Endothelial cell of umbilical vein (primary cell): ENCODE data around the gene FAM50A. TPM values are rescaled to one million over a fixed set of nuclear protein-coding genes. Genes with fewer than 3 reads are reported as not detected.

Experiments used
- BruUV-seq: library from RNA; stranded (reverse); fragments of 400-500 nt; replicated peaks from 2 replicates; lab custom pipeline; 2021; lab: Mats Ljungman, UMichigan
- CTCF ChIA-PET: fragments of 300-600, 350-600 bp; sonication (Branson Sonifier 250); formaldehyde crosslinking; loops from one replicate; lab custom pipeline; 2021; ENCODE audit warnings: antibody characterized with exemption, inconsistent platforms; lab: Charles Lee
- POLR2A ChIA-PET: fragments of 300-600, 350-600 bp; sonication (Branson Sonifier 250); formaldehyde crosslinking; loops from one replicate; lab custom pipeline; 2021; ENCODE audit warnings: antibody characterized with exemption, inconsistent platforms; lab: Charles Lee
- DNase-seq: peaks from one replicate; pipeline ENCODE4 v3.0.0-alpha.2; 2011; ENCODE audit warnings: low read depth, low spot score
- FAIRE-seq: peaks from 2 replicates; lab custom pipeline; 2011; peaks lifted over from hg19 to GRCh38; lab: Jason Lieb, UNC
- H2AFZ ChIP-seq: 2 replicates; pipeline ENCODE4 v1.6.0; 2012; ENCODE audit warnings: low read depth, low read length, control low read depth, inconsistent platforms
- H3K27ac ChIP-seq: 2 replicates; pipeline ENCODE4 v1.5.1; 2011; ENCODE audit warnings: low read depth, mild to moderate bottlenecking, control low read depth, low read length, moderate library complexity; ENCODE audit not compliant: insufficient read depth
- H3K27me3 ChIP-seq, 2 experiments: 2 replicates each; pipeline versions ENCODE4 v1.6.0 to v1.6.1; 2011; ENCODE audit warnings: low read length in 2 of 2, mixed read lengths in 1 of 2; ENCODE audit not compliant: control insufficient read depth in 2 of 2, insufficient read depth in 2 of 2
- H3K36me3 ChIP-seq, 2 experiments: 2 replicates in 1 of 2; 3 replicates in 1 of 2; pipeline ENCODE4 v1.5.1; 2011; ENCODE audit warnings: low read length in 2 of 2, mild to moderate bottlenecking in 1 of 2, moderate library complexity in 1 of 2; ENCODE audit not compliant: control insufficient read depth in 2 of 2, insufficient read depth in 2 of 2; ENCODE audit errors: extremely low read depth in 1 of 2
- H3K4me1 ChIP-seq: 3 replicates; pipeline ENCODE4 v1.5.1; 2011; ENCODE audit warnings: mild to moderate bottlenecking, low read length; ENCODE audit not compliant: control insufficient read depth, insufficient read depth; ENCODE audit errors: extremely low read depth
- H3K4me2 ChIP-seq: 2 replicates; pipeline ENCODE4 v1.6.1; 2011; ENCODE audit warnings: low read length, control low read depth, mixed read lengths; ENCODE audit not compliant: insufficient read depth
- H3K4me3 ChIP-seq, 3 experiments: fragments of 200-600 bp in 1 of 3; sonication (generic), shearing (Covaris generic) in 1 of 3; replicated peaks in 1 of 3; 2 replicates each; pipeline ENCODE4 v1.5.1; 2011 to 2016; ENCODE audit warnings: control low read depth in 3 of 3, low read length in 3 of 3, mild to moderate bottlenecking in 2 of 3, inconsistent platforms in 1 of 3, low read depth in 1 of 3, moderate library complexity in 1 of 3; ENCODE audit not compliant: insufficient read depth in 1 of 3
- H3K79me2 ChIP-seq: 2 replicates; pipeline ENCODE4 v1.6.0; 2012; ENCODE audit warnings: low read length, inconsistent platforms; ENCODE audit not compliant: control insufficient read depth, insufficient read depth
- H3K9ac ChIP-seq: replicated peaks from 2 replicates; pipeline ENCODE3; 2011; ENCODE audit warnings: low read length, control low read depth; ENCODE audit not compliant: insufficient read depth; ENCODE audit errors: extremely low read depth
- H3K9me1 ChIP-seq: replicated peaks from 3 replicates; pipeline ENCODE4 v1.6.0; 2011; ENCODE audit warnings: mild to moderate bottlenecking, low read length; ENCODE audit not compliant: control insufficient read depth, insufficient read depth; ENCODE audit errors: extremely low read depth
- H3K9me3 ChIP-seq: replicated peaks from 2 replicates; pipeline ENCODE4 v1.5.1; 2012; ENCODE audit warnings: low read length, inconsistent platforms; ENCODE audit not compliant: control insufficient read depth, insufficient read depth
- H4K20me1 ChIP-seq: replicated peaks from 2 replicates; pipeline ENCODE3; 2011; ENCODE audit warnings: mild to moderate bottlenecking, low read length; ENCODE audit not compliant: control insufficient read depth, insufficient read depth; ENCODE audit errors: extremely low read depth
- CTCF ChIP-seq, 2 donors: IDR thresholded peaks; 1 replicate in 1 of 2; 2 replicates in 1 of 2; pipeline ENCODE4 v1.5.1; 2011; ENCODE audit warnings: low read length in 2 of 2, mild to moderate bottlenecking in 2 of 2, moderate library complexity in 2 of 2, control low read depth in 1 of 2, inconsistent platforms in 1 of 2, low read depth in 1 of 2; ENCODE audit not compliant: insufficient read depth in 1 of 2; ENCODE audit errors: extremely low read depth in 1 of 2
- EZH2 ChIP-seq: IDR thresholded peaks from 2 replicates; pipeline ENCODE4 v1.6.1; 2012; ENCODE audit warnings: borderline replicate concordance, low read depth, mild to moderate bottlenecking, moderate library complexity, low read length, inconsistent platforms; ENCODE audit not compliant: severe bottlenecking
- FOS ChIP-seq: IDR thresholded peaks from 2 replicates; pipeline ENCODE4 v1.6.1; 2011; ENCODE audit warnings: mild to moderate bottlenecking, low read length, moderate library complexity, borderline replicate concordance; ENCODE audit not compliant: insufficient read depth
- GATA2 ChIP-seq: IDR thresholded peaks from 2 replicates; pipeline ENCODE4 v1.7.0; 2011; ENCODE audit warnings: low read depth, mild to moderate bottlenecking, moderate library complexity, mixed read lengths, low read length; ENCODE audit not compliant: insufficient read length, insufficient read depth
- JUN ChIP-seq: IDR thresholded peaks from 2 replicates; pipeline ENCODE4 v1.6.1; 2011; ENCODE audit warnings: borderline replicate concordance, low read depth; ENCODE audit not compliant: insufficient read length, insufficient read depth
- MYC ChIP-seq: IDR thresholded peaks from one replicate; pipeline ENCODE4 v1.6.1; 2011; ENCODE audit warnings: mild to moderate bottlenecking, low read depth, low read length
- POLR2A ChIP-seq: IDR thresholded peaks from 2 replicates; pipeline ENCODE4 v1.6.1; 2012; ENCODE audit warnings: low read depth, mild to moderate bottlenecking, control low read depth, low read length
- POLR2AphosphoS5 ChIP-seq: IDR thresholded peaks from 2 replicates; pipeline ENCODE4 v1.6.1; 2012; ENCODE audit warnings: low read depth, mild to moderate bottlenecking, control low read depth, low read length, moderate library complexity; ENCODE audit not compliant: insufficient read depth
- dilution Hi-C: fragments of 300-500 bp; cut with MboI; formaldehyde crosslinking; loops from one replicate; pipeline ENCODE4 v1.15.0; 2019; ENCODE audit warnings: low sequenced_read_pairs; ENCODE audit not compliant: extremely low pct_ligation_motif_present
- intact Hi-C: fragments of 100-400 bp; cut with micrococcal nuclease; formaldehyde crosslinking; loops from one replicate; pipeline ENCODE4 v1.10.0; 2022
- polyA plus RNA-seq, 4 experiments: library from polyadenylated mRNA; depleted of rRNA in 3 of 4; stranded (reverse) in 3 of 4; unstranded in 1 of 4; fragments of >200 nt; gene quantifications; 2 replicates each; pipeline versions ENCODE4 v1.2.1 to v1.2.3, GENCODE V29; 2011 to 2012; ENCODE audit warnings: missing spikeins in 1 of 4
- total RNA-seq: library from RNA; stranded (reverse); gene quantifications from 2 replicates; pipeline ENCODE4 v1.2.3, GENCODE V29; 2021
- TF ChIP-seq, protein P1 (sequence below): IDR thresholded peaks from 2 replicates; pipeline ENCODE4 v1.6.1; 2011; ENCODE audit not compliant: insufficient read depth, insufficient read length

Gene FAM50A
- total and polyA plus RNA-seq, 2 donors (not counting 3 experiments of a cell fraction or from before 2014, with no cell fraction given), result 75.9 to 123 TPM

DNA sequence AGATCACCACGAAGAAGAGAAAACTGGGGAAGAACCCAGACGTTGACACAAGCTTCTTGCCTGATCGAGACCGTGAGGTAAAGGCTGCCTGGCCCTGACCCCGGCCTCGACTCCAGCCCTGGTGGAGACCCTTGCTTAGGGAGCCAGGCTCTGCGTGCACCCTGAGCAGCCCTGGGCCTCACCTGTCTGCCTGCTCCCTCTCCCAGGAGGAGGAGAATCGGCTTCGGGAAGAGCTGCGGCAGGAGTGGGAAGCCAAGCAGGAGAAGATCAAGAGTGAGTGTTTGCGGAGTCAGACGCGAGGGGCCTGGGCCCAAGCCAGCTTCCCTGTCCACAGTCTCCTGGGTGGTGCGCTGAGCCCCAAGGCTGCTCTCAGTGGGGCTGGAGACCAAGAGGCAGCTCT, 4.5 kb downstream of the FAM50A start:
- peaks cover 0 to 28% of the 10 kb centered on the region in 2 experiments for H3K36me3 ChIP-seq
- no peak overlapping the region for H3K4me3 ChIP-seq
- no peak overlapping the region for H3K9ac ChIP-seq
- no peak overlapping the region for H3K4me2 ChIP-seq
- H2AFZ ChIP-seq, result no peak overlapping the region
- H3K9me1 ChIP-seq, result no peaks in the 10 kb centered on the region
- TF ChIP-seq CTCF (IDR thresholded peaks at IDR 0.05; ENCODE audit: extremely low read depth in 1 of 2, insufficient read depth in 1 of 2, low read depth in 1 of 2, low read length in 2 of 2) (no peak), POLR2AphosphoS5 (no peak), EZH2 (no peak), MYC (no peak), GATA2 (no peak), FOS (no peak), JUN (no peak), POLR2A (no peak)
- TF ChIP-seq, protein P1, sequence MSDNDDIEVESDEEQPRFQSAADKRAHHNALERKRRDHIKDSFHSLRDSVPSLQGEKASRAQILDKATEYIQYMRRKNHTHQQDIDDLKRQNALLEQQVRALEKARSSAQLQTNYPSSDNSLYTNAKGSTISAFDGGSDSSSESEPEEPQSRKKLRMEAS, result no peak
- H3K4me1 ChIP-seq, result peaks cover 8% of the 10 kb centered on the region
- dilution Hi-C loops (no loop called here), intact Hi-C loops (no loop called here)
- DNase-seq (no peak), FAIRE-seq (no peak)
- CTCF ChIA-PET, result no interaction called here
- no peaks in the 10 kb centered on the region for H3K27me3 ChIP-seq
- POLR2A ChIA-PET, result no interaction called here
- no peaks in the 10 kb centered on the region for H3K9me3 ChIP-seq
- BruUV-seq, result no TSS peak
- peaks cover 25% of the 10 kb centered on the region for H3K79me2 ChIP-seq
- H3K27ac ChIP-seq, result no peak overlapping the region
- no peaks in the 10 kb centered on the region for H4K20me1 ChIP-seq
